Endothelial cell of umbilical vein (primary cell): ENCODE data around the gene MRPS6. TPM values are rescaled to one million over a fixed set of nuclear protein-coding genes. Genes with fewer than 3 reads are reported as not detected.

ENCODE experiments used
- BruUV-seq: library from RNA; stranded (reverse); fragments of 400-500 nt; replicated peaks from 2 replicates; lab custom pipeline; 2021; lab: Mats Ljungman, UMichigan
- CTCF ChIA-PET: fragments of 300-600, 350-600 bp; sonication (Branson Sonifier 250); formaldehyde crosslinking; loops from one replicate; lab custom pipeline; 2021; ENCODE audit warnings: antibody characterized with exemption, inconsistent platforms; lab: Charles Lee
- POLR2A ChIA-PET: fragments of 300-600, 350-600 bp; sonication (Branson Sonifier 250); formaldehyde crosslinking; loops from one replicate; lab custom pipeline; 2021; ENCODE audit warnings: antibody characterized with exemption, inconsistent platforms; lab: Charles Lee
- DNase-seq: peaks from one replicate; pipeline ENCODE4 v3.0.0-alpha.2; 2011; ENCODE audit warnings: low read depth, low spot score
- FAIRE-seq: peaks from 2 replicates; lab custom pipeline; 2011; peaks lifted over from hg19 to GRCh38; lab: Jason Lieb, UNC
- H2AFZ ChIP-seq: 2 replicates; pipeline ENCODE4 v1.6.0; 2012; ENCODE audit warnings: low read depth, low read length, control low read depth, inconsistent platforms
- H3K27ac ChIP-seq: 2 replicates; pipeline ENCODE4 v1.5.1; 2011; ENCODE audit warnings: low read depth, mild to moderate bottlenecking, control low read depth, low read length, moderate library complexity; ENCODE audit not compliant: insufficient read depth
- H3K27me3 ChIP-seq, 2 experiments: 2 replicates each; pipeline versions ENCODE4 v1.6.0 to v1.6.1; 2011; ENCODE audit warnings: low read length in 2 of 2, mixed read lengths in 1 of 2; ENCODE audit not compliant: control insufficient read depth in 2 of 2, insufficient read depth in 2 of 2
- H3K36me3 ChIP-seq, 2 experiments: 2 replicates in 1 of 2; 3 replicates in 1 of 2; pipeline ENCODE4 v1.5.1; 2011; ENCODE audit warnings: low read length in 2 of 2, mild to moderate bottlenecking in 1 of 2, moderate library complexity in 1 of 2; ENCODE audit not compliant: control insufficient read depth in 2 of 2, insufficient read depth in 2 of 2; ENCODE audit errors: extremely low read depth in 1 of 2
- H3K4me1 ChIP-seq: 3 replicates; pipeline ENCODE4 v1.5.1; 2011; ENCODE audit warnings: mild to moderate bottlenecking, low read length; ENCODE audit not compliant: control insufficient read depth, insufficient read depth; ENCODE audit errors: extremely low read depth
- H3K4me2 ChIP-seq: 2 replicates; pipeline ENCODE4 v1.6.1; 2011; ENCODE audit warnings: low read length, control low read depth, mixed read lengths; ENCODE audit not compliant: insufficient read depth
- H3K4me3 ChIP-seq, 3 experiments: fragments of 200-600 bp in 1 of 3; sonication (generic), shearing (Covaris generic) in 1 of 3; replicated peaks in 1 of 3; 2 replicates each; pipeline ENCODE4 v1.5.1; 2011 to 2016; ENCODE audit warnings: control low read depth in 3 of 3, low read length in 3 of 3, mild to moderate bottlenecking in 2 of 3, inconsistent platforms in 1 of 3, low read depth in 1 of 3, moderate library complexity in 1 of 3; ENCODE audit not compliant: insufficient read depth in 1 of 3
- H3K79me2 ChIP-seq: 2 replicates; pipeline ENCODE4 v1.6.0; 2012; ENCODE audit warnings: low read length, inconsistent platforms; ENCODE audit not compliant: control insufficient read depth, insufficient read depth
- H3K9ac ChIP-seq: replicated peaks from 2 replicates; pipeline ENCODE3; 2011; ENCODE audit warnings: low read length, control low read depth; ENCODE audit not compliant: insufficient read depth; ENCODE audit errors: extremely low read depth
- H3K9me1 ChIP-seq: replicated peaks from 3 replicates; pipeline ENCODE4 v1.6.0; 2011; ENCODE audit warnings: mild to moderate bottlenecking, low read length; ENCODE audit not compliant: control insufficient read depth, insufficient read depth; ENCODE audit errors: extremely low read depth
- H3K9me3 ChIP-seq: replicated peaks from 2 replicates; pipeline ENCODE4 v1.5.1; 2012; ENCODE audit warnings: low read length, inconsistent platforms; ENCODE audit not compliant: control insufficient read depth, insufficient read depth
- H4K20me1 ChIP-seq: replicated peaks from 2 replicates; pipeline ENCODE3; 2011; ENCODE audit warnings: mild to moderate bottlenecking, low read length; ENCODE audit not compliant: control insufficient read depth, insufficient read depth; ENCODE audit errors: extremely low read depth
- CTCF ChIP-seq, 2 donors: IDR thresholded peaks; 1 replicate in 1 of 2; 2 replicates in 1 of 2; pipeline ENCODE4 v1.5.1; 2011; ENCODE audit warnings: low read length in 2 of 2, mild to moderate bottlenecking in 2 of 2, moderate library complexity in 2 of 2, control low read depth in 1 of 2, inconsistent platforms in 1 of 2, low read depth in 1 of 2; ENCODE audit not compliant: insufficient read depth in 1 of 2; ENCODE audit errors: extremely low read depth in 1 of 2
- EZH2 ChIP-seq: IDR thresholded peaks from 2 replicates; pipeline ENCODE4 v1.6.1; 2012; ENCODE audit warnings: borderline replicate concordance, low read depth, mild to moderate bottlenecking, moderate library complexity, low read length, inconsistent platforms; ENCODE audit not compliant: severe bottlenecking
- FOS ChIP-seq: IDR thresholded peaks from 2 replicates; pipeline ENCODE4 v1.6.1; 2011; ENCODE audit warnings: mild to moderate bottlenecking, low read length, moderate library complexity, borderline replicate concordance; ENCODE audit not compliant: insufficient read depth
- GATA2 ChIP-seq: IDR thresholded peaks from 2 replicates; pipeline ENCODE4 v1.7.0; 2011; ENCODE audit warnings: low read depth, mild to moderate bottlenecking, moderate library complexity, mixed read lengths, low read length; ENCODE audit not compliant: insufficient read length, insufficient read depth
- JUN ChIP-seq: IDR thresholded peaks from 2 replicates; pipeline ENCODE4 v1.6.1; 2011; ENCODE audit warnings: borderline replicate concordance, low read depth; ENCODE audit not compliant: insufficient read length, insufficient read depth
- MYC ChIP-seq: IDR thresholded peaks from one replicate; pipeline ENCODE4 v1.6.1; 2011; ENCODE audit warnings: mild to moderate bottlenecking, low read depth, low read length
- POLR2A ChIP-seq: IDR thresholded peaks from 2 replicates; pipeline ENCODE4 v1.6.1; 2012; ENCODE audit warnings: low read depth, mild to moderate bottlenecking, control low read depth, low read length
- POLR2AphosphoS5 ChIP-seq: IDR thresholded peaks from 2 replicates; pipeline ENCODE4 v1.6.1; 2012; ENCODE audit warnings: low read depth, mild to moderate bottlenecking, control low read depth, low read length, moderate library complexity; ENCODE audit not compliant: insufficient read depth
- dilution Hi-C: fragments of 300-500 bp; cut with MboI; formaldehyde crosslinking; loops from one replicate; pipeline ENCODE4 v1.15.0; 2019; ENCODE audit warnings: low sequenced_read_pairs; ENCODE audit not compliant: extremely low pct_ligation_motif_present
- intact Hi-C: fragments of 100-400 bp; cut with micrococcal nuclease; formaldehyde crosslinking; loops from one replicate; pipeline ENCODE4 v1.10.0; 2022
- polyA plus RNA-seq, 4 experiments: library from polyadenylated mRNA; depleted of rRNA in 3 of 4; stranded (reverse) in 3 of 4; unstranded in 1 of 4; fragments of >200 nt; gene quantifications; 2 replicates each; pipeline versions ENCODE4 v1.2.1 to v1.2.3, GENCODE V29; 2011 to 2012; ENCODE audit warnings: missing spikeins in 1 of 4
- total RNA-seq: library from RNA; stranded (reverse); gene quantifications from 2 replicates; pipeline ENCODE4 v1.2.3, GENCODE V29; 2021
- TF ChIP-seq, protein P1 (sequence below): IDR thresholded peaks from 2 replicates; pipeline ENCODE4 v1.6.1; 2011; ENCODE audit not compliant: insufficient read depth, insufficient read length

MRPS6 gene
- total and polyA plus RNA-seq, 2 donors (not counting 3 experiments of a cell fraction or from before 2014, with no cell fraction given): 19.8 to 37.2 TPM

DNA sequence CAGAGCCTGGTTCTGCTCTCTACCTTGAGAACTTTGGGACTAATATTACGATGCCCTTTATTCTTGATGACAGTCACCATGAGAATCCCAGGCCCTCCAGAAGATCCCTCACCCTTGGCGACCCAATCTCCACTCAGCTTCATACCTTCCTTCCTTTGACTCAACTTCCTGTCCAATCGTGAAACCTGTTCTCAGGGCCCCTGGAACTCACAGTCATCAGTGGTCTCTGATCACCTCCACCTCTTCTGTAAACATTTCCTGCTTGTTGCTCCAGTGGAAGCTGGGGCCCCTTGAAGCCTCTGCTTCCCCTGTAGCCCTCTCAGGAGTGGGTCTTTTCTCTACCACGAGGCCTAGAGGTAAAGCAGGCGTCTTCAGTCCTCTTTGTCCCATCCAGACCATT is 79.1 kb downstream of the MRPS6 start:
- Histone ChIP-seq H2AFZ (no peak overlapping the region), H3K79me2 (no peaks in the 10 kb centered on the region), H3K9me3 (no peaks in the 10 kb centered on the region), H3K4me1 (no peaks in the 10 kb centered on the region), H3K27me3 (no peaks in the 10 kb centered on the region), H3K4me3 (no peak overlapping the region), H3K9me1 (no peaks in the 10 kb centered on the region), H3K9ac (no peak overlapping the region), H3K4me2 (no peak overlapping the region), H3K36me3 (no peaks in the 10 kb centered on the region), H3K27ac (no peak overlapping the region), H4K20me1 (no peaks in the 10 kb centered on the region)
- no peak for FAIRE-seq
- POLR2A ChIA-PET: no interaction called here
- CTCF ChIA-PET: no interaction called here
- no TSS peak for BruUV-seq
- no peak for TF ChIP-seq GATA2
- no peak for TF ChIP-seq FOS
- TF ChIP-seq MYC: no peak
- TF ChIP-seq JUN: no peak
- no peak for TF ChIP-seq POLR2A
- no peak for TF ChIP-seq POLR2AphosphoS5
- TF ChIP-seq, protein P1, sequence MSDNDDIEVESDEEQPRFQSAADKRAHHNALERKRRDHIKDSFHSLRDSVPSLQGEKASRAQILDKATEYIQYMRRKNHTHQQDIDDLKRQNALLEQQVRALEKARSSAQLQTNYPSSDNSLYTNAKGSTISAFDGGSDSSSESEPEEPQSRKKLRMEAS: no peak
- no peak for TF ChIP-seq CTCF (IDR thresholded peaks at IDR 0.05; ENCODE audit: extremely low read depth in 1 of 2, insufficient read depth in 1 of 2, low read depth in 1 of 2, low read length in 2 of 2)
- no peak for TF ChIP-seq EZH2
- intact Hi-C loops (no loop called here), dilution Hi-C loops (no loop called here)
- no peak for DNase-seq
